ENCODE measurements around the gene COX6B2.

Gene COX6B2

GRCh38 chr19:55308281-55308680 is 46.2 kb downstream of the COX6B2 start:
- no peak for TF ChIP-seq CTCF (IDR thresholded peaks at IDR 0.05; ENCODE audit: low read depth, low read length)
- no peak overlapping the region for H3K4me3 ChIP-seq (replicated peaks in 1 of 2; ENCODE audit: low read depth in 2 of 2, low read length in 2 of 2)
- DNase-seq (ENCODE audit: low read depth in 2 of 2) = no peak

GRCh38 chr19:55306712-55307111 is 47.8 kb downstream of the COX6B2 start:
- no peak for DNase-seq (ENCODE audit: low read depth in 2 of 2)
- no peak for TF ChIP-seq CTCF (IDR thresholded peaks at IDR 0.05; ENCODE audit: low read depth, low read length)
- no peak overlapping the region for H3K4me3 ChIP-seq (replicated peaks in 1 of 2; ENCODE audit: low read depth in 2 of 2, low read length in 2 of 2)

DNA sequence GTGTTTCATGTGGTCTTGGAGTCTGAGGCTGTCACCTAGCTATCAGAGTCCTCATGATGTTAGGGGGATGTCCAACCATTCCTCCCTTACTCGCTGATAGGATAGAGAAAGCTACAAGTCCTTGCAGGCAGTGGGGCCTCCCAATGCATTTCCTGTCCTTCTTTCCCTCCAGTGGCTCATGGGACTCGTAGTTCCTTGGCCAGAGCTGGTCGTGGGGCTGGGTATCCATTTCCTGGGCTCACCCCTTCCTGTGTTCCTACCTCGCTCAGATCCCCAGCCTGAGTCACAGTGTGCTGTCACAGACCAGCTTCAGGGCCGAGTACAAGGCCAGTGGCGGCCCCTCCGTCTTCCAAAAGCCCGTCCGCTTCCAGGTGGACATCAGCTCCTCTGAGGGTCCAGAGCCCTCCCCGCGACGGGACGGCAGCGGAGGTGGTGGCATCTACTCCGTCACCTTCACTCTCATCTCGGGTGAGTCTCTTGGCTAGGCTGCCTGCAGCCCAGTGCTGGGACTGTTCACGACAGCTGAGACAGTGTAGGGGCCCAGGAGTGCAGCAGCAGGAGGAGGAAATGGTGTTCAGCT is 48.4 kb downstream of the COX6B2 start:
- no peak for TF ChIP-seq CTCF (IDR thresholded peaks at IDR 0.05; ENCODE audit: low read depth, low read length)
- no peak for DNase-seq (ENCODE audit: low read depth in 2 of 2)
- H3K4me3 ChIP-seq (replicated peaks in 1 of 2; ENCODE audit: low read depth in 2 of 2, low read length in 2 of 2) = no peak overlapping the region

DNA sequence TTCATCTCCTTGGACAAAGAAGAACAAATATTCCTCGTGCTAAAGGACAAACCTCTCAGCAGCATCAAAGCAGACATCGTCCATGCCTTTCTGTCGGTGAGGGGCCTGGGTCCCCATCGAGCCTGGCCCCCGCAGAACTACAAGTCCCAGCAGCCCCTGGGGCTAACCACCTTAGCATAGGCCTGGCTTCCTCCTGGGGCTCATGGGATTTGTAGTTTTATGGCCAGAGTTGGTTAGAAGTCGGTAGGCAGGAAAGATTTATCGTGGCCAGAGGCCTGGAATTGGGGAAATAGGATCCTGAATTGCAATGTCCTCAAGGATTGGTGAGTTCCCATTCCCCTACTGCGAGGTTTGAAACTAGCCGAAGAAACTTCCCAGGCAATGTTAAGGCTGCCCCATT is 49.0 kb downstream of the COX6B2 start:
- no peak for TF ChIP-seq CTCF (IDR thresholded peaks at IDR 0.05; ENCODE audit: low read depth, low read length)
- no peak overlapping the region for H3K4me3 ChIP-seq (replicated peaks in 1 of 2; ENCODE audit: low read depth in 2 of 2, low read length in 2 of 2)
- DNase-seq (ENCODE audit: low read depth in 2 of 2) = peak; percentile 27 to 41

DNA sequence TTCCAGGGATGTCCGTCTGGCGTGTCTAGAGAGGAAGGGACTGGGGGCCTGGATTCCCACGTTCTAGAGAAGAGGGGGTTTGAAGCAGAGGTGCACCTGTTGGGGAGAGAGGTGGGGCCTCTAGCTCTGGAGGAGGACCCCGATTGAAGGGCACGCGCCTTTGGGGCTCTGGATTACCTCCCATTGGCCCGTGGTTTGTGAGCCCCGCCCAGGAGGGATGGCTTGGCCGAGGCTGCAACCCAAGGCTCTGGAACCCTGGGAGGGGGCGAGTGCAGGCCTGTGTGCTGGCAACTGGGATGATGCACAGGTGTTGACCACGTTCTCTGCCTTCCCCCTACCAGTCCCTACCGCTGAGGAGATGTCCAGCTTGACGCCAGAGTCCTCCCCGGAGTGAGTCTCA is 49.5 kb downstream of the COX6B2 start:
- H3K4me3 ChIP-seq (replicated peaks in 1 of 2; ENCODE audit: low read depth in 2 of 2, low read length in 2 of 2) = no peak overlapping the region
- no peak for TF ChIP-seq CTCF (IDR thresholded peaks at IDR 0.05; ENCODE audit: low read depth, low read length)
- DNase-seq (ENCODE audit: low read depth in 2 of 2) = no peak

DNA sequence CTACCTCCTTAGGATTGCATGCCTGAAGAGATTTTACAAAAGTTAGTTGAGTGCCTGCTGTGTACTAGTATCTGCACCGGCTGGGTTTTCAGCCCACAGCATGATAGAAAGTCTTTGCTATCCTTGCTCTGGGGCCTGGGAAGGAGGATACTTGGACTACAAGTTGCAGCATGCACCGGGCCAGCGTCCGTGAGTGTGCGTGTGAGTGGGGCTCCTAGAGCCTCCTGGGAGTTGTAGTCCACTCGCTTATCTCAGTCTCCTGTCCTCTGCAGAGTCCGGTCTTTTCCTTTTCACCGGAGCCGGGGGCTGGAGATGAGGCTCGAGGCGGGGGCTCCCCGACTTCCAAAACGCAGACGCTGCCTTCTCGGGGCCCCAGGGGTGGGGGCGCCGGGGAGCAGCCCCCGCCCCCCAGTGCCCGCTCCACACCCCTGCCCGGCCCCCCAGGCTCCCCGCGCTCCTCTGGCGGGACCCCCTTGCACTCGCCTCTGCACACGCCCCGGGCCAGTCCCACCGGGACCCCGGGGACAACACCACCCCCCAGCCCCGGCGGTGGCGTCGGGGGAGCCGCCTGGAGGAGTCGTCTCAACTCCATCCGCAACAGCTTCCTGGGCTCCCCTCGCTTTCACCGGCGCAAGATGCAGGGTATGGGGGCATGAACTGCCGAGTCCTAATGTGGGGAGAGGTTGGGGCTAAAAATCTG is 50.1 kb downstream of the COX6B2 start:
- peak; percentile 27 to 59 for DNase-seq (ENCODE audit: low read depth in 2 of 2)
- no peak for TF ChIP-seq CTCF (IDR thresholded peaks at IDR 0.05; ENCODE audit: low read depth, low read length)
- H3K4me3 ChIP-seq (replicated peaks in 1 of 2; ENCODE audit: low read depth in 2 of 2, low read length in 2 of 2) = no peak overlapping the region
